Upper lobe of left lung (tissue), 6 donors: ENCODE results near the gene OXT. TPM values are rescaled to one million over a fixed set of nuclear protein-coding genes. Genes with fewer than 3 reads are reported as not detected.

ENCODE experiments used
- ATAC-seq, 2 donors: fragments of 200-7000 bp; cut with Tn5 transposase; one replicate each; pipeline ENCODE4 v1.9.1; 2022; ENCODE audit warnings: mild to moderate bottlenecking in 2 of 2, moderate library complexity in 2 of 2; ENCODE audit not compliant: low FRiP score in 2 of 2
- DNase-seq, 2 donors: peaks; one replicate each; pipeline ENCODE4 v3.0.0-alpha.2; 2019 to 2020
- H3K27ac ChIP-seq, 4 donors: fragments of 200-600 bp; sonication (generic); one replicate each; pipeline ENCODE4 v1.5.1; 2016 to 2019
- H3K27me3 ChIP-seq, 4 donors: fragments of 200-600 bp; sonication (generic); one replicate each; pipeline ENCODE4 v1.5.1; 2017 to 2019
- H3K36me3 ChIP-seq, 4 donors: fragments of 200-600 bp; sonication (generic); one replicate each; pipeline ENCODE4 v1.5.1; 2016 to 2019
- H3K4me1 ChIP-seq, 4 donors: fragments of 200-600 bp; sonication (generic); one replicate each; pipeline ENCODE4 v1.5.1; 2018 to 2019
- H3K4me3 ChIP-seq, 4 donors: fragments of 200-600 bp; sonication (generic); one replicate each; pipeline ENCODE4 v1.5.1; 2017 to 2019; ENCODE audit warnings: mild to moderate bottlenecking in 2 of 4, moderate library complexity in 1 of 4
- H3K9me3 ChIP-seq, 4 donors: fragments of 200-600 bp; sonication (generic); one replicate each; pipeline ENCODE4 v1.5.1; 2018 to 2019
- CTCF ChIP-seq, 6 experiments: fragments of 450-650 bp in 4 of 6; fragments of 200-600 bp in 2 of 6; sonication (generic) in 2 of 6; IDR thresholded peaks; one replicate each; pipeline ENCODE4 v1.5.1; 2016 to 2019; ENCODE audit warnings: antibody characterized with exemption in 6 of 6
- EP300 ChIP-seq, 4 donors: sonication (generic); formaldehyde crosslinking; IDR thresholded peaks; one replicate each; pipeline ENCODE4 v1.5.1; 2017; ENCODE audit warnings: antibody characterized with exemption in 4 of 4, control low read depth in 2 of 4
- POLR2A ChIP-seq, 4 donors: fragments of 450-650 bp; IDR thresholded peaks; one replicate each; pipeline ENCODE4 v1.5.1; 2016 to 2017; ENCODE audit warnings: antibody characterized with exemption in 4 of 4, mild to moderate bottlenecking in 2 of 4
- POLR2AphosphoS5 ChIP-seq, 2 donors: sonication (generic); formaldehyde crosslinking; IDR thresholded peaks; one replicate each; pipeline ENCODE4 v1.5.1; 2017; ENCODE audit warnings: antibody characterized with exemption in 2 of 2
- WGBS, 2 donors: methylation state at CpG; one replicate each; pipeline ENCODE4 v1.1.5; 2017 to 2018; 5-methylcytosine and 5-hydroxymethylcytosine counted together
- total RNA-seq, 6 donors: library from RNA; depleted of rRNA in 4 of 6; stranded (reverse); fragments of >200 nt in 4 of 6; gene quantifications; one replicate each; pipeline versions ENCODE4 v1.1.0 to v1.2.1, GENCODE V29; 2016 to 2021
- donor health status: DM: no; HTN: no; CAD: no; lungs with moderate emphysema.
- donor health status: DM: no; HTN: yes; CAD: no; lungs with severe emphysema.

The OXT gene
- total RNA-seq, 6 donors from 2014 or later = 2.7 TPM; not detected in 5

- ATAC-seq (no peak), DNase-seq (no peak)
- H3K27me3 ChIP-seq = peaks cover 0 to 20% (median 8%) of the 10 kb centered on the region in 4 donors
- H3K36me3 ChIP-seq = no peaks in the 10 kb centered on the region
- H3K27ac ChIP-seq = no peak overlapping the region
- H3K4me3 ChIP-seq = no peak overlapping the region
- peaks cover 0 to 14% (median 10%) of the 10 kb centered on the region in 4 donors for H3K4me1 ChIP-seq
- WGBS, 2 donors = 0 to 11% methylated on average over 1 of the region's 1 CpG
- H3K9me3 ChIP-seq = no peaks in the 10 kb centered on the region
- TF ChIP-seq POLR2A (IDR thresholded peaks at IDR 0.05) (no peak), EP300 (IDR thresholded peaks at IDR 0.05) (no peak), CTCF (IDR thresholded peaks at IDR 0.05) (no peak), POLR2AphosphoS5 (IDR thresholded peaks at IDR 0.05) (no peak)
These were observed 19.1 kb downstream of the OXT start for GRCh38 chr20:3090565-3090964.

GRCh38 chr20:3092611-3093379 is 21.4 kb downstream of the OXT start:
- Histone ChIP-seq H3K36me3 (no peaks in the 10 kb centered on the region), H3K4me3 (peak overlapping the region in 3 of 4 donors; percentile 25 to 37 (median 31)), H3K9me3 (no peaks in the 10 kb centered on the region), H3K27ac (no peak overlapping the region), H3K4me1 (peaks cover 0 to 14% (median 10%) of the 10 kb centered on the region in 4 donors), H3K27me3 (peaks cover 0 to 20% (median 8%) of the 10 kb centered on the region in 4 donors)
- DNase-seq (peak in 1 of 2 donors; percentile 76), ATAC-seq (peak in 1 of 2 donors; percentile 67)
- TF ChIP-seq POLR2AphosphoS5 (IDR thresholded peaks at IDR 0.05) = no peak
- no peak for TF ChIP-seq EP300 (IDR thresholded peaks at IDR 0.05)
- TF ChIP-seq POLR2A (IDR thresholded peaks at IDR 0.05) = no peak
- TF ChIP-seq CTCF (IDR thresholded peaks at IDR 0.05) = no peak
- 7 to 24% methylated on average over 16 to 34 of the region's 81 CpGs for WGBS, 2 donors

GRCh38 chr20:3093861-3094361 is 22.5 kb downstream of the OXT start:
- no peaks in the 10 kb centered on the region for H3K36me3 ChIP-seq
- 37 to 47% methylated on average over 10 of the region's 10 CpGs for WGBS, 2 donors
- peaks cover 0 to 20% (median 8%) of the 10 kb centered on the region in 4 donors for H3K27me3 ChIP-seq
- TF ChIP-seq CTCF (IDR thresholded peaks at IDR 0.05) (no peak), POLR2AphosphoS5 (IDR thresholded peaks at IDR 0.05) (no peak), EP300 (IDR thresholded peaks at IDR 0.05) (no peak), POLR2A (IDR thresholded peaks at IDR 0.05) (no peak)
- peaks cover 0 to 14% (median 10%) of the 10 kb centered on the region in 4 donors for H3K4me1 ChIP-seq
- ATAC-seq (no peak), DNase-seq (peak in 1 of 2 donors; percentile 51)
- no peak overlapping the region for H3K27ac ChIP-seq
- no peak overlapping the region for H3K4me3 ChIP-seq
- H3K9me3 ChIP-seq = no peaks in the 10 kb centered on the region

GRCh38 chr20:3094848-3095629 is 23.6 kb downstream of the OXT start:
- ATAC-seq = peak in 1 of 2 donors; percentile 65
- no peak for TF ChIP-seq POLR2A (IDR thresholded peaks at IDR 0.05)
- no peak for TF ChIP-seq POLR2AphosphoS5 (IDR thresholded peaks at IDR 0.05)
- TF ChIP-seq CTCF (IDR thresholded peaks at IDR 0.05) = no peak

More at GRCh38 chr20:3094848-3095629, 23.6 kb downstream of the OXT start:
- H3K4me3 ChIP-seq = no peak overlapping the region
- WGBS, 2 donors = 91 to 93% methylated on average over 9 to 13 of the region's 13 CpGs
- H3K4me1 ChIP-seq = peaks cover 0 to 14% (median 10%) of the 10 kb centered on the region in 4 donors
- no peaks in the 10 kb centered on the region for H3K36me3 ChIP-seq
- H3K9me3 ChIP-seq = no peaks in the 10 kb centered on the region
- H3K27me3 ChIP-seq = peaks cover 0 to 20% (median 8%) of the 10 kb centered on the region in 4 donors
- no peak overlapping the region for H3K27ac ChIP-seq
- DNase-seq = no peak
